Measurements from ENCODE around the gene PRR5L. TPM values are rescaled to one million over a fixed set of nuclear protein-coding genes. Genes with fewer than 3 reads are reported as not detected.
A peak's percentile ranks its signal among the peaks of the same experiment; 100 is the strongest.

The PRR5L gene
- total RNA-seq, 1 donor from 2014 or later, result 122 TPM

- Mint-ChIP-seq H3K9me3 (ENCODE audit: unreplicated experiment) (no peaks in the 10 kb centered on the region), H3K27ac (ENCODE audit: unreplicated experiment) (no peak overlapping the region), H3K27me3 (ENCODE audit: unreplicated experiment) (peaks cover 8% of the 10 kb centered on the region), H3K4me1 (ENCODE audit: unreplicated experiment) (peaks cover 63% of the 10 kb centered on the region), H3K4me3 (ENCODE audit: unreplicated experiment) (no peak overlapping the region), H3K36me3 (ENCODE audit: low read depth, unreplicated experiment) (peaks cover 86% of the 10 kb centered on the region)
- no peak for DNase-seq (ENCODE audit: low spot score)
- no peak for TF ChIP-seq CTCF (IDR thresholded peaks at IDR 0.05; ENCODE audit: unreplicated experiment)
Measured at GRCh38 chr11:36405585-36406367, 109.7 kb downstream of the PRR5L start.

- Mint-ChIP-seq H3K36me3 (ENCODE audit: low read depth, unreplicated experiment) (peaks cover 87% of the 10 kb centered on the region), H3K27me3 (ENCODE audit: unreplicated experiment) (peaks cover 8% of the 10 kb centered on the region), H3K9me3 (ENCODE audit: unreplicated experiment) (no peaks in the 10 kb centered on the region), H3K4me1 (ENCODE audit: unreplicated experiment) (peaks cover 69% of the 10 kb centered on the region), H3K27ac (ENCODE audit: unreplicated experiment) (no peak overlapping the region), H3K4me3 (ENCODE audit: unreplicated experiment) (peak overlapping the region; percentile 37)
- DNase-seq (ENCODE audit: low spot score), result no peak
- no peak for TF ChIP-seq CTCF (IDR thresholded peaks at IDR 0.05; ENCODE audit: unreplicated experiment)
Measured at GRCh38 chr11:36407356-36407755, 111.3 kb downstream of the PRR5L start.

GRCh38 chr11:36408498-36409136, 112.5 kb downstream of the PRR5L start:
- H3K4me1 Mint-ChIP-seq (ENCODE audit: unreplicated experiment), result peaks cover 60% of the 10 kb centered on the region
- TF ChIP-seq CTCF (IDR thresholded peaks at IDR 0.05; ENCODE audit: unreplicated experiment), result no peak
- peak overlapping the region; percentile 99 for H3K27ac Mint-ChIP-seq (ENCODE audit: unreplicated experiment)
- no peak for DNase-seq (ENCODE audit: low spot score)
- H3K9me3 Mint-ChIP-seq (ENCODE audit: unreplicated experiment), result no peaks in the 10 kb centered on the region
- peaks cover 86% of the 10 kb centered on the region for H3K36me3 Mint-ChIP-seq (ENCODE audit: low read depth, unreplicated experiment)
- peak overlapping the region; percentile 80 for H3K4me3 Mint-ChIP-seq (ENCODE audit: unreplicated experiment)
- H3K27me3 Mint-ChIP-seq (ENCODE audit: unreplicated experiment), result peaks cover 6% of the 10 kb centered on the region

GRCh38 chr11:36409152-36409816, 113.2 kb downstream of the PRR5L start:
- peak; percentile 25 for DNase-seq (ENCODE audit: low spot score)
- Mint-ChIP-seq H3K36me3 (ENCODE audit: low read depth, unreplicated experiment) (peaks cover 81% of the 10 kb centered on the region), H3K4me1 (ENCODE audit: unreplicated experiment) (peaks cover 56% of the 10 kb centered on the region), H3K27ac (ENCODE audit: unreplicated experiment) (peak overlapping the region; percentile 99), H3K27me3 (ENCODE audit: unreplicated experiment) (peaks cover 8% of the 10 kb centered on the region), H3K4me3 (ENCODE audit: unreplicated experiment) (peak overlapping the region; percentile 80), H3K9me3 (ENCODE audit: unreplicated experiment) (no peaks in the 10 kb centered on the region)
- TF ChIP-seq CTCF (IDR thresholded peaks at IDR 0.05; ENCODE audit: unreplicated experiment), result no peak
